SK-N-SH (cell line): Measurements from ENCODE around the gene JMJD1C. TPM values are rescaled to one million over a fixed set of nuclear protein-coding genes. Genes with fewer than 3 reads are reported as not detected.

Source experiments
- CTCF ChIA-PET: fragments of 300-600, 350-600 bp; formaldehyde crosslinking; extraction: SDS; loops from one replicate; lab custom pipeline; 2021; lab: Yijun Ruan, JAX
- POLR2A ChIA-PET: fragments of 350-600 bp; sonication (Branson Sonifier 250); formaldehyde crosslinking; extraction: SDS; loops from one replicate; lab custom pipeline; 2020; ENCODE audit warnings: antibody characterized with exemption, inconsistent platforms; lab: Yijun Ruan, JAX
- DNase-seq: peaks from one replicate; pipeline ENCODE4 v3.0.0; 2012
- H2AFZ ChIP-seq: fragments of 200-600 bp; sonication (generic); 2 replicates; pipeline ENCODE4 v1.8.1; 2016; ENCODE audit warnings: antibody characterized with exemption, mild to moderate bottlenecking, low read depth
- H3F3A ChIP-seq: fragments of 200-600 bp; sonication (generic); replicated peaks from 2 replicates; pipeline ENCODE3; 2016; ENCODE audit warnings: antibody characterized with exemption, mild to moderate bottlenecking; ENCODE audit not compliant: insufficient read depth
- H3K27ac ChIP-seq, 2 experiments: fragments of 200-500 bp in 1 of 2; fragments of 200-600 bp in 1 of 2; sonication (Bioruptor generic) in 1 of 2; sonication (generic), shearing (Covaris generic) in 1 of 2; 2 replicates each; pipeline versions ENCODE4 v1.5.1 to v1.6.1; 2014 to 2016; ENCODE audit warnings: low read depth in 2 of 2, inconsistent platforms in 1 of 2, low read length in 1 of 2, mild to moderate bottlenecking in 1 of 2, mixed read lengths in 1 of 2
- H3K27me3 ChIP-seq: fragments of 200-600 bp; sonication (generic), shearing (Covaris generic); 2 replicates; pipeline ENCODE4 v1.6.1; 2016; ENCODE audit warnings: mixed run types; ENCODE audit not compliant: insufficient read depth
- H3K36me3 ChIP-seq, 2 experiments: fragments of 200-500 bp in 1 of 2; fragments of 200-600 bp in 1 of 2; sonication (Bioruptor generic) in 1 of 2; sonication (generic) in 1 of 2; replicated peaks in 1 of 2; 2 replicates each; pipeline versions ENCODE3 to v1.5.1; 2014 to 2016; ENCODE audit warnings: low read length in 1 of 2, mild to moderate bottlenecking in 1 of 2; ENCODE audit not compliant: insufficient read depth in 2 of 2, control insufficient read depth in 1 of 2
- H3K4me1 ChIP-seq, 2 experiments: fragments of 200-500 bp in 1 of 2; fragments of 200-600 bp in 1 of 2; sonication (Bioruptor generic) in 1 of 2; sonication (generic), shearing (Covaris generic) in 1 of 2; 2 replicates each; pipeline versions ENCODE4 v1.5.1 to v1.6.1; 2014 to 2016; ENCODE audit warnings: low read depth in 1 of 2, low read length in 1 of 2, mixed run types in 1 of 2; ENCODE audit not compliant: insufficient read depth in 2 of 2, control insufficient read depth in 1 of 2
- H3K4me2 ChIP-seq: fragments of 200-600 bp; sonication (generic), shearing (Covaris generic); 2 replicates; pipeline ENCODE4 v1.6.1; 2017; ENCODE audit warnings: mixed run types
- H3K4me3 ChIP-seq, 2 experiments: fragments of 200-500 bp in 1 of 2; fragments of 200-600 bp in 1 of 2; sonication (Bioruptor generic) in 1 of 2; sonication (generic), shearing (Covaris generic) in 1 of 2; 2 replicates each; pipeline versions ENCODE4 v1.5.1 to v1.8.1; 2014 to 2016; ENCODE audit warnings: low read depth in 2 of 2, inconsistent platforms in 1 of 2, low read length in 1 of 2, mild to moderate bottlenecking in 1 of 2, mixed read lengths in 1 of 2, moderate library complexity in 1 of 2
- H3K79me2 ChIP-seq: fragments of 200-600 bp; sonication (generic); 2 replicates; pipeline ENCODE4 v1.8.1; 2017; ENCODE audit warnings: mild to moderate bottlenecking; ENCODE audit not compliant: insufficient read depth
- H3K9ac ChIP-seq: fragments of 200-600 bp; sonication (generic); 2 replicates; pipeline ENCODE4 v1.6.1; 2017; ENCODE audit warnings: mixed run types
- H3K9me2 ChIP-seq: fragments of 200-600 bp; sonication (generic); 2 replicates; pipeline ENCODE4 v1.6.1; 2017; ENCODE audit warnings: mixed run types
- H3K9me3 ChIP-seq: fragments of 200-600 bp; sonication (generic); 2 replicates; pipeline ENCODE4 v1.6.1; 2017; ENCODE audit warnings: mixed run types, mild to moderate bottlenecking, moderate library complexity
- H4K20me1 ChIP-seq: fragments of 200-600 bp; sonication (generic); 2 replicates; pipeline ENCODE4 v1.6.1; 2017; ENCODE audit warnings: mild to moderate bottlenecking, mixed run types; ENCODE audit not compliant: insufficient read depth
- EP300 ChIP-seq, 2 experiments: IDR thresholded peaks; 2 replicates each; pipeline versions ENCODE4 v1.4.0 to v1.6.1; 2012; ENCODE audit warnings: borderline replicate concordance in 1 of 2, low read depth in 1 of 2, low read length in 1 of 2
- FOSL2 ChIP-seq: IDR thresholded peaks from 2 replicates; pipeline ENCODE4 v1.4.0; 2012; ENCODE audit warnings: low read depth, mild to moderate bottlenecking, moderate library complexity, borderline replicate concordance
- FOXJ3 ChIP-seq: sonication (generic); formaldehyde crosslinking; IDR thresholded peaks from 2 replicates; pipeline ENCODE4 v1.5.1; 2020; ENCODE audit warnings: mild to moderate bottlenecking, missing genetic modification reagents
- GABPA ChIP-seq: IDR thresholded peaks from 2 replicates; pipeline ENCODE4 v1.4.0; 2012; ENCODE audit warnings: low read depth, mild to moderate bottlenecking
- GATA2 ChIP-seq: sonication (generic); formaldehyde crosslinking; IDR thresholded peaks from 2 replicates; pipeline ENCODE4 v1.5.0; 2020; ENCODE audit warnings: mild to moderate bottlenecking, missing genetic modification reagents
- JUND ChIP-seq: IDR thresholded peaks from 2 replicates; pipeline ENCODE4 v1.4.0; 2012
- MAX ChIP-seq: IDR thresholded peaks from 2 replicates; pipeline ENCODE4 v1.4.0; 2012; ENCODE audit warnings: low read depth
- NFIC ChIP-seq: IDR thresholded peaks from 2 replicates; pipeline ENCODE4 v1.4.0; 2012; ENCODE audit warnings: borderline replicate concordance
- NRF1 ChIP-seq: IDR thresholded peaks from 2 replicates; pipeline ENCODE4 v1.6.1; 2012; ENCODE audit warnings: low read depth, mild to moderate bottlenecking, low read length
- PBX3 ChIP-seq: IDR thresholded peaks from 2 replicates; pipeline ENCODE4; 2012
- RXRA ChIP-seq: IDR thresholded peaks from 2 replicates; pipeline ENCODE4 v1.4.0; 2012; ENCODE audit warnings: low read depth, mild to moderate bottlenecking, borderline replicate concordance
- SMC3 ChIP-seq: IDR thresholded peaks from 2 replicates; pipeline ENCODE4 v1.6.1; 2012; ENCODE audit warnings: low read depth, low read length, improper control_type of control experiment
- TAF1 ChIP-seq: IDR thresholded peaks from 2 replicates; pipeline ENCODE4 v1.6.1; 2012; ENCODE audit warnings: low read depth, mild to moderate bottlenecking, low read length, moderate library complexity, borderline replicate concordance
- WGBS: methylation state at CpG from one replicate; pipeline ENCODE4 v1.1.6; 2017; ENCODE audit warnings: low lambda C conversion rate; 5-methylcytosine and 5-hydroxymethylcytosine counted together
- polyA plus RNA-seq, 3 experiments: library from polyadenylated mRNA; depleted of rRNA; stranded (reverse); fragments of >200 nt; gene quantifications; 2 replicates each; pipeline ENCODE4 v1.2.3, GENCODE V29; 2012
- TF ChIP-seq, protein P1 (sequence below): fragments of 150-350 bp; IDR thresholded peaks from 2 replicates; pipeline ENCODE4 v1.6.1; 2016; ENCODE audit warnings: mild to moderate bottlenecking, low read depth, low read length
- TF ChIP-seq, protein P2 (sequence below): fragments of 200-600 bp; sonication (generic); IDR thresholded peaks from 2 replicates; pipeline ENCODE4 v1.6.1; 2017; ENCODE audit warnings: antibody characterized with exemption, mild to moderate bottlenecking, moderate library complexity
- TF ChIP-seq, protein P3 (sequence below): fragments of 150-350 bp; IDR thresholded peaks from 2 replicates; pipeline ENCODE4 v1.6.1; 2017; ENCODE audit warnings: antibody characterized with exemption, low read length, low read depth, borderline replicate concordance

The JMJD1C gene
- polyA plus RNA-seq, 1 of the 3 experiments (the other 2 are of a cell fraction), result 11.7 TPM

GRCh38 chr10:63224241-63224640 is 241.5 kb downstream of the JMJD1C start:
- no peaks in the 10 kb centered on the region for H3K9me2 ChIP-seq
- no peak overlapping the region for H2AFZ ChIP-seq
- H3K4me2 ChIP-seq, result no peak overlapping the region
- no peak for DNase-seq
- no peak overlapping the region for H3K4me3 ChIP-seq
- ChIA-PET POLR2A (no interaction called here), CTCF (interaction anchor here (0.6 to 2.3 kb wide), 2 partner anchors 405 to 538 kb away, joined by 3 to 8 read pairs; no protein-coding TSS in a partner anchor)
- no peaks in the 10 kb centered on the region for H3K27me3 ChIP-seq
- no peaks in the 10 kb centered on the region for H3K9me3 ChIP-seq
- WGBS, result 93% methylated on average over 1 of the region's 1 CpG
- TF ChIP-seq TAF1 (no peak), MAX (no peak), GABPA (no peak)
- TF ChIP-seq, protein P1, sequence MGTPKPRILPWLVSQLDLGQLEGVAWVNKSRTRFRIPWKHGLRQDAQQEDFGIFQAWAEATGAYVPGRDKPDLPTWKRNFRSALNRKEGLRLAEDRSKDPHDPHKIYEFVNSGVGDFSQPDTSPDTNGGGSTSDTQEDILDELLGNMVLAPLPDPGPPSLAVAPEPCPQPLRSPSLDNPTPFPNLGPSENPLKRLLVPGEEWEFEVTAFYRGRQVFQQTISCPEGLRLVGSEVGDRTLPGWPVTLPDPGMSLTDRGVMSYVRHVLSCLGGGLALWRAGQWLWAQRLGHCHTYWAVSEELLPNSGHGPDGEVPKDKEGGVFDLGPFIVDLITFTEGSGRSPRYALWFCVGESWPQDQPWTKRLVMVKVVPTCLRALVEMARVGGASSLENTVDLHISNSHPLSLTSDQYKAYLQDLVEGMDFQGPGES, result no peak
- peaks cover 66% of the 10 kb centered on the region for H4K20me1 ChIP-seq
- H3K4me1 ChIP-seq, result peaks cover 4 to 13% of the 10 kb centered on the region in 2 experiments; a peak in 3 of 4 replicates
- H3F3A ChIP-seq, result peaks cover 15% of the 10 kb centered on the region
- H3K27ac ChIP-seq, result no peak overlapping the region
- H3K79me2 ChIP-seq, result peaks cover 99% of the 10 kb centered on the region
- peaks cover 0 to 4% of the 10 kb centered on the region in 2 experiments for H3K36me3 ChIP-seq
- no peak overlapping the region for H3K9ac ChIP-seq

- 98% methylated on average over 4 of the region's 4 CpGs for WGBS
- Histone ChIP-seq H3K36me3 (peaks cover 0 to 3% of the 10 kb centered on the region in 2 experiments), H3K79me2 (peaks cover 98% of the 10 kb centered on the region), H3K27ac (no peak overlapping the region), H3K4me2 (no peak overlapping the region), H3F3A (peaks cover 3% of the 10 kb centered on the region), H3K4me1 (no peaks in the 10 kb centered on the region; a peak in 2 of 4 replicates), H3K27me3 (no peaks in the 10 kb centered on the region), H3K9me3 (no peaks in the 10 kb centered on the region), H2AFZ (no peak overlapping the region), H4K20me1 (peaks cover 45% of the 10 kb centered on the region), H3K9me2 (no peaks in the 10 kb centered on the region), H3K9ac (no peak overlapping the region), H3K4me3 (no peak overlapping the region)
- CTCF ChIA-PET, result interaction anchor here (1.9 kb wide), 1 partner anchor 14 kb away, joined by 6 read pairs; no protein-coding TSS in a partner anchor
- TF ChIP-seq FOSL2 (no peak), JUND (no peak), RXRA (no peak)
- DNase-seq, result no peak
- POLR2A ChIA-PET, result no interaction called here
These were observed 243.8 kb downstream of the JMJD1C start for GRCh38 chr10:63221950-63222349.

DNA sequence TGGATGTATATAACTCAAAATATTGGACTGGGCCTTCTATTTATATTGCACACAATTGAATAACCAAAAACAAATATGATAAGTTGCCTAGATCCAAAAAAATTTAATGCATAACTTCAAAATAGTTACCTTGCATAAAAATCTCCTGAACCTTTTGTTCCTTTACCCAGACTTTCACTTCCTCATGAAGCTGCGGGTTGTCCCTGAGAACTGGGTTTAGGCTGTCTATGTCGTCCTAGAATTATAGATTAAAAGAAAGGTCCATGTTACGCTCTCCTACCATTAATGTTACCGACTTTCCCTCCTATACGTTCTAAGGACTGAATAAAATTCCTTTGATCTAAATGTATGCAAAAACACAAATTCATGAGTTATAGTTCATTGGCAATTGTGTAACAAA is 246.0 kb downstream of the JMJD1C start:
- Histone ChIP-seq H3K9me2 (no peaks in the 10 kb centered on the region), H3K4me3 (no peak overlapping the region), H3K9me3 (no peaks in the 10 kb centered on the region), H3K27me3 (no peaks in the 10 kb centered on the region), H3F3A (peaks cover 4% of the 10 kb centered on the region), H3K79me2 (peaks cover 95% of the 10 kb centered on the region), H3K36me3 (peaks cover 12 to 22% of the 10 kb centered on the region in 2 experiments), H4K20me1 (peaks cover 25% of the 10 kb centered on the region; the same call in 1 of the 2 replicates), H3K27ac (no peak overlapping the region; a peak in 1 of 4 replicates), H3K4me1 (peaks cover 2 to 7% of the 10 kb centered on the region in 2 experiments; a peak in 3 of 4 replicates), H3K9ac (no peak overlapping the region), H3K4me2 (no peak overlapping the region), H2AFZ (no peak overlapping the region)
- ChIA-PET CTCF (interaction anchor here (1.1 kb wide), 1 partner anchor 409 kb away, joined by 3 read pairs; no protein-coding TSS in a partner anchor), POLR2A (no interaction called here)
- 97% methylated on average over 5 of the region's 5 CpGs for WGBS
- DNase-seq, result no peak
- TF ChIP-seq RXRA (no peak), NFIC (no peak), GATA2 (CRISPR knock-in tag) (no peak), PBX3 (no peak), FOXJ3 (CRISPR knock-in tag) (no peak), NRF1 (no peak), SMC3 (no peak), EP300 (IDR thresholded peaks at IDR 0.05; ENCODE audit: borderline replicate concordance in 1 of 2, low read depth in 1 of 2, low read length in 1 of 2) (no peak)
- TF ChIP-seq, protein P2, sequence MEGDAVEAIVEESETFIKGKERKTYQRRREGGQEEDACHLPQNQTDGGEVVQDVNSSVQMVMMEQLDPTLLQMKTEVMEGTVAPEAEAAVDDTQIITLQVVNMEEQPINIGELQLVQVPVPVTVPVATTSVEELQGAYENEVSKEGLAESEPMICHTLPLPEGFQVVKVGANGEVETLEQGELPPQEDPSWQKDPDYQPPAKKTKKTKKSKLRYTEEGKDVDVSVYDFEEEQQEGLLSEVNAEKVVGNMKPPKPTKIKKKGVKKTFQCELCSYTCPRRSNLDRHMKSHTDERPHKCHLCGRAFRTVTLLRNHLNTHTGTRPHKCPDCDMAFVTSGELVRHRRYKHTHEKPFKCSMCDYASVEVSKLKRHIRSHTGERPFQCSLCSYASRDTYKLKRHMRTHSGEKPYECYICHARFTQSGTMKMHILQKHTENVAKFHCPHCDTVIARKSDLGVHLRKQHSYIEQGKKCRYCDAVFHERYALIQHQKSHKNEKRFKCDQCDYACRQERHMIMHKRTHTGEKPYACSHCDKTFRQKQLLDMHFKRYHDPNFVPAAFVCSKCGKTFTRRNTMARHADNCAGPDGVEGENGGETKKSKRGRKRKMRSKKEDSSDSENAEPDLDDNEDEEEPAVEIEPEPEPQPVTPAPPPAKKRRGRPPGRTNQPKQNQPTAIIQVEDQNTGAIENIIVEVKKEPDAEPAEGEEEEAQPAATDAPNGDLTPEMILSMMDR, result no peak
- TF ChIP-seq, protein P3, sequence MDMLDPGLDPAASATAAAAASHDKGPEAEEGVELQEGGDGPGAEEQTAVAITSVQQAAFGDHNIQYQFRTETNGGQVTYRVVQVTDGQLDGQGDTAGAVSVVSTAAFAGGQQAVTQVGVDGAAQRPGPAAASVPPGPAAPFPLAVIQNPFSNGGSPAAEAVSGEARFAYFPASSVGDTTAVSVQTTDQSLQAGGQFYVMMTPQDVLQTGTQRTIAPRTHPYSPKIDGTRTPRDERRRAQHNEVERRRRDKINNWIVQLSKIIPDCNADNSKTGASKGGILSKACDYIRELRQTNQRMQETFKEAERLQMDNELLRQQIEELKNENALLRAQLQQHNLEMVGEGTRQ, result no peak
